Skeletal muscle satellite cell (primary cell): ENCODE data around the gene YBX2.

ENCODE experiments used
- H3K27me3 ChIP-seq: 2 replicates; pipeline ENCODE4 v1.7.0; 2013; ENCODE audit warnings: low read length; ENCODE audit not compliant: control insufficient read depth, insufficient read depth
- H3K36me3 ChIP-seq: 2 replicates; pipeline ENCODE4 v1.7.0; 2013; ENCODE audit warnings: mild to moderate bottlenecking, control low read depth, low read length; ENCODE audit not compliant: insufficient read depth
- H3K4me1 ChIP-seq: 2 replicates; pipeline ENCODE4 v1.7.0; 2013; ENCODE audit warnings: low read length; ENCODE audit not compliant: control insufficient read depth, insufficient read depth
- H3K4me2 ChIP-seq: 2 replicates; pipeline ENCODE4 v1.7.0; 2013; ENCODE audit warnings: mild to moderate bottlenecking, low read length
- H3K4me3 ChIP-seq: 2 replicates; pipeline ENCODE4 v1.7.0; 2013; ENCODE audit warnings: low read length
- H3K9ac ChIP-seq: 2 replicates; pipeline ENCODE4 v1.7.0; 2013; ENCODE audit warnings: mild to moderate bottlenecking, low read depth, low read length, moderate library complexity
- H3K9me3 ChIP-seq: replicated peaks from 2 replicates; pipeline ENCODE4 v1.7.0; 2013; ENCODE audit warnings: mild to moderate bottlenecking, control low read depth, low read length

The YBX2 gene

DNA sequence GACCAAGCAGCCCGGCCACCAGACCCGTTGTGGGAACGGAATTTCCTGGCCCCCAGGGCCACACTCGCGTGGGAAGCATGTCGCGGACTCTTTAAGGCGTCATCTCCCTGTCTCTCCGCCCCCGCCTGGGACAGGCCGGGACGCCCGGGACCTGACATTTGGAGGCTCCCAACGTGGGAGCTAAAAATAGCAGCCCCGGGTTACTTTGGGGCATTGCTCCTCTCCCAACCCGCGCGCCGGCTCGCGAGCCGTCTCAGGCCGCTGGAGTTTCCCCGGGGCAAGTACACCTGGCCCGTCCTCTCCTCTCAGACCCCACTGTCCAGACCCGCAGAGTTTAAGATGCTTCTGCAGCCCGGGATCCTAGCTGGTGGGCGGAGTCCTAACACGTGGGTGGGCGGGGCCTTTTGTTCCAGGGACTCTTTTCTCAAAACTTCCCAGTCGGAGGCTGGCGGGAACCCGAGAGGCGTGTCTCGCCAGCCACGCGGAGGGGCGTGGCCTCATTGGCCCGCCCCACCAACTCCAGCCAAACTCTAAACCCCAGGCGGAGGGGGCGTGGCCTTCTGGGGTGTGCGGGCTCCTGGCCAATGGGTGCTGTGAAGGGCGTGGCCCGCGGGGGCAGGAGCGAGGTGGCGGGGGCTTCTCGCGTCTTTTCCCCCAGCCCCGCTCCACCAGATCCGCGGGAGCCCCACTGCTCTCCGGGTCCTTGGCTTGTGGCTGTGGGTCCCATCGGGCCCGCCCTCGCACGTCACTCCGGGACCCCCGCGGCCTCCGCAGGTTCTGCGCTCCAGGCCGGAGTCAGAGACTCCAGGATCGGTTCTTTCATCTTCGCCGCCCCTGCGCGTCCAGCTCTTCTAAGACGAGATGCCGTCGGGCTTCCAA is 13.1 kb downstream of the YBX2 start, which contains the start of gene SLC2A4:
SLC2A4 (plus strand) TSS at position 645 of the 879 bp plus-strand sequence; CDS start at position 862, 217 bp downstream.
- Histone ChIP-seq H3K9me3 (no peaks in the 10 kb centered on the region), H3K36me3 (no peaks in the 10 kb centered on the region), H3K4me3 (peak within 1 kb of the TSS; percentile 67), H3K9ac (peak within 1 kb of the TSS; percentile 52), H3K27me3 (peaks cover 41% of the 10 kb centered on the region), H3K4me1 (peaks cover 17% of the 10 kb centered on the region), H3K4me2 (peak within 1 kb of the TSS; percentile 90)

DNA sequence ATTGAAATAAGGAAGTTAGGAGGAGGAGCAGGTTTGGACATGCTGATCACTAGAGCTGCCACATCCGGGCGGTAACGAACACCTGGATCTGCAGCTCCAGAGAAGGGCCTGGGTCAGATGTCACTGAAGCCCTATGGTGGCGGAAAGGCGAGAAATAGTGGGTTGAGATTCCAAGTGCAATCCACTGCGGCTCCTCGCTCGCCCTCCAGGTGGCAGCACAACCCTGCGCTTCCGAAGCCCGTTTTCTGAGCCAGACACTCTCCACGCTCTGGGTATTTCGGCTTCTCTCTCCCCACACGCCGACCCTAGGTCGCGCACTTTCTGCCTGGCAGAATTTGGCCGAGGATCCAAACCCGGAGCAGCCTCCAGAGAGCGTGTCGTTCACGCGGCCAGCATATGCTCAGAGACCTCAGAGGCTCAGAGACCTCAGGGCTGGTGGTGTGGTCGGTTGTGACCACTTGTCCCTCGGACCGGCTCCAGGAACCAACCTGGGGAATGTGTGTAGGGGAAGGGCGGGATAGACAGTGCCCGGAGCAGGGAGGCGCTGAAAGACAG is 13.8 kb downstream of the YBX2 start:
- H3K9ac ChIP-seq: peak overlapping the region; percentile 52
- H3K27me3 ChIP-seq: peaks cover 34% of the 10 kb centered on the region
- no peaks in the 10 kb centered on the region for H3K36me3 ChIP-seq
- no peaks in the 10 kb centered on the region for H3K9me3 ChIP-seq
- peak overlapping the region; percentile 67 for H3K4me3 ChIP-seq
- H3K4me2 ChIP-seq: peak overlapping the region; percentile 90
- H3K4me1 ChIP-seq: peaks cover 17% of the 10 kb centered on the region

GRCh38 chr17:7279448-7279847 is 15.0 kb downstream of the YBX2 start:
- Histone ChIP-seq H3K9me3 (no peaks in the 10 kb centered on the region), H3K4me2 (no peak overlapping the region), H3K4me1 (peaks cover 17% of the 10 kb centered on the region), H3K27me3 (peaks cover 27% of the 10 kb centered on the region), H3K4me3 (no peak overlapping the region), H3K36me3 (no peaks in the 10 kb centered on the region), H3K9ac (no peak overlapping the region)

DNA sequence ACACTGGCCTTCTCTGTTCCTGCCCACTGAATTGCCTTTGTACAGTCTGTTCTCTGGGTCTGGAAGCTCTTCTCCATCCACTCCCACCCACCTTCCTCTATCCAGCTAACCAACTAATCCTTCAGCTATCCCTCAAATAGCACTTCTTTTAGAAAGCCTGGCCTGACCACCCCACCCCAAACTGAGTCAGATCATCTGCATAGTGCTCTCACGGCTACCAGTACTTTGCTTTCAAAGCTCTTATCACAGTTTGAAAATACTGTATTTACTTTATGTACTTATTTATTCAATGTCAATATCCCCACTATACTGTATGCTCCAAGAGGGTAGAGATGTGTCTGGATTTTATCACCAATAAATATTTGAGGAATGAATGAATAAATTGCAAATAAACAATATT is 27.7 kb downstream of the YBX2 start:
- peaks cover 28% of the 10 kb centered on the region for H3K4me1 ChIP-seq
- H3K4me3 ChIP-seq: peak overlapping the region; percentile 13
- H3K4me2 ChIP-seq: peak overlapping the region; percentile 10
- no peak overlapping the region for H3K9ac ChIP-seq
- no peaks in the 10 kb centered on the region for H3K9me3 ChIP-seq
- no peaks in the 10 kb centered on the region for H3K36me3 ChIP-seq
- H3K27me3 ChIP-seq: no peaks in the 10 kb centered on the region

- H3K4me2 ChIP-seq: peak overlapping the region; percentile 14
- H3K9ac ChIP-seq: no peak overlapping the region
- H3K36me3 ChIP-seq: peaks cover 10% of the 10 kb centered on the region
- H3K4me1 ChIP-seq: peaks cover 53% of the 10 kb centered on the region
- no peaks in the 10 kb centered on the region for H3K27me3 ChIP-seq
- H3K4me3 ChIP-seq: no peak overlapping the region
- H3K9me3 ChIP-seq: no peaks in the 10 kb centered on the region
Measured at GRCh38 chr17:7263801-7264078, 30.7 kb downstream of the YBX2 start.

GRCh38 chr17:7262935-7263800 is 31.3 kb downstream of the YBX2 start:
- Histone ChIP-seq H3K9ac (peak overlapping the region; percentile 31), H3K27me3 (no peaks in the 10 kb centered on the region)

GRCh38 chr17:7262192-7262934 is 32.1 kb downstream of the YBX2 start, which contains the start of gene CLDN7:
CLDN7 (minus strand) TSS chr17:7262478; CDS start chr17:7262043, 435 bp downstream.
- peak within 1 kb of the TSS; percentile 86 for H3K4me2 ChIP-seq
- H3K9ac ChIP-seq: peak within 1 kb of the TSS; percentile 67
- H3K4me1 ChIP-seq: peaks cover 56% of the 10 kb centered on the region
- no peaks in the 10 kb centered on the region for H3K27me3 ChIP-seq
- no peaks in the 10 kb centered on the region for H3K9me3 ChIP-seq
- peaks cover 14% of the 10 kb centered on the region for H3K36me3 ChIP-seq
- peak within 1 kb of the TSS; percentile 59 for H3K4me3 ChIP-seq

More at GRCh38 chr17:7262935-7263800, 31.3 kb downstream of the YBX2 start:
- H3K4me3 ChIP-seq: peak overlapping the region; percentile 59
- peak overlapping the region; percentile 86 for H3K4me2 ChIP-seq
- H3K4me1 ChIP-seq: peaks cover 56% of the 10 kb centered on the region
- no peaks in the 10 kb centered on the region for H3K9me3 ChIP-seq
- H3K36me3 ChIP-seq: peaks cover 14% of the 10 kb centered on the region

- Histone ChIP-seq H3K9me3 (no peaks in the 10 kb centered on the region), H3K4me1 (peaks cover 53% of the 10 kb centered on the region), H3K4me3 (peak overlapping the region; percentile 59), H3K9ac (peak overlapping the region; percentile 67), H3K4me2 (peak overlapping the region; percentile 86), H3K27me3 (no peaks in the 10 kb centered on the region), H3K36me3 (peaks cover 19% of the 10 kb centered on the region)
Measured at GRCh38 chr17:7261379-7262191, 32.9 kb downstream of the YBX2 start.

DNA sequence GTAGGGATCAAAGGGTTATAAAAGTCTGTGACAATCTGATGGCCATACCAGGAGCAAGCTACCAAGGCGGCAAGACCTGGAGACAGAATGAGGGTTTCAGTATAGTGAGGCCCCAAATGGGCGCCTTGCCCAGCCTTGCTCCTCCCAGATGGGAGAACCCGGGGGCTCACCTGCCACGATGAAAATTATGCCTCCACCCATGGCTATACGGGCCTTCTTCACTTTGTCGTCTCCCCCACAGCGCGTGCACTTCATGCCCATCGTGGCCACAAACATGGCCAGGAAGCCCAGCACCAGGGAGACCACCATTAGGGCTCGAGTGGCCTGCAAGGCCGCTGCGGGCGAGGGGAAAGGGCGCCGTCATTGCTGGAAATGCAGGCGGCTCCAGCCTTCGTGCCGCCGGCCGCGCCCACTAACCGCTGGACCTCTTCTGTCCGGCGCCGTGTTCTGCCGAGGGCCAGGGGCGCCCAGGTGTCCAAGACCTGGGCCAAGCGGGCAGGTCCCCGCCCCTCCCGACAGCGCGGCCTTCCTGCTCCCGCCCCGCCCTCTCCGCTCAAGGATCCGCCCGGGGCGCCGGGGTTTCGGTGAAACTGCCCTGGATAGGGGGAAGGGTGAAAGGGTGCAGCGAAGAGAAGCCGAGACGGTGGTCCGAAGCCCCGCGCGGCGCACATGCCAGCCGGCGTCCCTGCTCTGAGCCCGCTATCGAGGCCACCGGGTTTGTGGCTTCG is 33.6 kb downstream of the YBX2 start:
- Histone ChIP-seq H3K4me3 (peak overlapping the region; percentile 59), H3K9ac (peak overlapping the region; percentile 67), H3K4me2 (peak overlapping the region; percentile 86), H3K36me3 (peaks cover 20% of the 10 kb centered on the region), H3K9me3 (no peaks in the 10 kb centered on the region), H3K27me3 (no peaks in the 10 kb centered on the region), H3K4me1 (peaks cover 53% of the 10 kb centered on the region)

- H3K9me3 ChIP-seq: no peaks in the 10 kb centered on the region
- no peaks in the 10 kb centered on the region for H3K27me3 ChIP-seq
- no peak overlapping the region for H3K9ac ChIP-seq
- H3K4me2 ChIP-seq: no peak overlapping the region
- H3K36me3 ChIP-seq: peaks cover 22% of the 10 kb centered on the region
- no peak overlapping the region for H3K4me3 ChIP-seq
- H3K4me1 ChIP-seq: peaks cover 53% of the 10 kb centered on the region
Measured at GRCh38 chr17:7260151-7260550, 34.3 kb downstream of the YBX2 start.
